Measurements from ENCODE around the gene ZBTB20. TPM values are rescaled to one million over a fixed set of nuclear protein-coding genes. Genes with fewer than 3 reads are reported as not detected.
A peak's percentile ranks its signal among the peaks of the same experiment; 100 is the strongest.

The ZBTB20 gene
- total and polyA plus RNA-seq, 5 experiments from 2014 or later, result 16.5 to 50.8 (median 22.0) TPM

DNA sequence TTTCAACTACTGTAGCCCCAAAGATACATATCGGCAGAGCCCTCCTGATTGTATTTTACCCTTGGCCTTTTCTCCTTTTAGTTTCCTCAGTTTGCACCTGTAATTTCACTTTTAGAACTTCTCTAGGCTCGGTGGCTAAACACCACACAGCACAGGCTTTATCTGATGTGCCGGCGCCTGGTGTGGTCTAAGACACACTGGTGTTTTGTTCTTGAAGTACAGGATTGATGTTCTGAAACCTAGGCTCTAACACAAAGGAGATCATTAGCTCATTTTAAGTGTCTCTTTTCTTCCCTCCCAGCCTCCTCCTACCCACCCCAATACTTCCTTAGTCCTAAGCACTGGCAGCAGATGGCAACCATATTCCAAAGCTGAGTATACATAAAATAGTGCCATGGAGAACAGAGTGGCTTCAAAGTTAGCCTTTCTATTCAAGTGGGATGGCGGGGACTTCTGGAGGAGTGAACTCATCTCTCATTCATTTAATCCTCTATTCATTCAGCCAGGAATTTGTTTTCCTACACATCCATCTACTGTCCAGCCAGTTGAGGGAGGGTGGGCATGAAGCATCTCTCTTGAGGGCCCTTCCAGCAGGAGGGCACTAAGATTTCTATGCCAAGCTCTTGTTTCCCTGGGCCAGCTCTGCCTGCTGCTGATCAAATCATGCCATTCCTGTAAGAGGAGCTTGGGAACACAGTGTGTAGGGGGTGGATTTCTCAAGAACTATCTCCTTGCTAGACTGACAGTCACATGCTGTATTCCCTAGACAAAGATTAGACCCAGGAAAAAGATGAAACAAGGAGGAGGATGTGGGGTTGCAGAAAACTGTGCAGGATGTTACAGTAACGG lies 782.1 kb downstream of the ZBTB20 start:
- Mint-ChIP-seq H3K27ac (peak overlapping the region in 1 of 10 donors; percentile 18), H3K36me3 (peaks cover 0 to 5% (median 2%) of the 10 kb centered on the region in 3 donors), H3K9me3 (no peaks in the 10 kb centered on the region), H3K4me3 (no peak overlapping the region), H3K4me1 (peaks cover 0 to 4% (median under 1%) of the 10 kb centered on the region in 4 donors), H3K27me3 (no peaks in the 10 kb centered on the region)
- DNase-seq (no peak), ATAC-seq (no peak)
- POLR2A ChIA-PET, result no interaction called here

- peak overlapping the region in 1 of 10 donors; percentile 17 for H3K4me3 Mint-ChIP-seq
- peaks cover 0 to 6% (median 2%) of the 10 kb centered on the region in 3 donors for H3K36me3 Mint-ChIP-seq
- peaks cover 0 to 4% (median under 1%) of the 10 kb centered on the region in 4 donors for H3K4me1 Mint-ChIP-seq
- no peak for ATAC-seq
- POLR2A ChIA-PET, result no interaction called here
- DNase-seq, result no peak
- no peaks in the 10 kb centered on the region for H3K27me3 Mint-ChIP-seq
- no peaks in the 10 kb centered on the region for H3K9me3 Mint-ChIP-seq
- H3K27ac Mint-ChIP-seq, result no peak overlapping the region
Measured at GRCh38 chr3:114363554-114364202, 783.4 kb downstream of the ZBTB20 start.

DNA sequence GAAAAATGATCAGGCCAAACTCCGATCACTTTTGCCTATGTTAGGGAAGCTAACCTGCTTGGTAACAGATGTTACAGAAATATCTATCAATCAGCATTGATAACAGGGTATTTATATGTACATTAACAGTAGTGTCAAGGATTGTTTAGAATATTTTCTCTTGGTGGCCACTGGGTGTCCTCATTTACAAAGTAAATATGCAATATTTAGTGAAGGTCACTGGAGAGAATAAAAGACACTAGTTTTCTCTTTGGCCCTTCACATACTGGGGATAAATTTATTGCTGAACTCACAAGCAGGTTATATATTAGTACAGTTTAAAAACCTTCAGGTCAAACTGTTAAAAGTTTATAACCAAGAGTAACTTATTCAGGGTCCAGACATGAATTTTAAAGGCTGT lies 784.3 kb downstream of the ZBTB20 start:
- DNase-seq, result no peak
- POLR2A ChIA-PET, result no interaction called here
- H3K27ac Mint-ChIP-seq, result no peak overlapping the region

DNA sequence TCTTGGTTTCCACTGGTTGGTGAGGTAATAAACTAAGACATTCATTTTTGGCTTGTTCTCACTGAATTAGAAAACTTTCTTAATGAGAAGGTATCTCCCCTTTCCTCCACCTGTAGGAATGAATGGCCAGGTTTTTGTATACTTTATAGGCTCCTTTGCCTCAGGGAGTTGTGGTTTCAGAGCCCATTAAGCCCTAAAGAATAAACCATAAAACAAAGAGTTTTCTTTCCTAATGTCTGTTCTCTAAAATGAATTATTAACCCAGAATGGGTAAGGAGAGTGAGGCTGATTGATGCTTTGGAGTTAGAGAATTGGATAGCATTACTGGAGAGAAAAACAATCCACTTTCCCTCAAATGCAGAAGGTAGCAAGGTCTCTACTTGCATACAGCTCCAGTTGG lies 785.7 kb downstream of the ZBTB20 start:
- Mint-ChIP-seq H3K4me1 (peaks cover 0 to 6% (median 2%) of the 10 kb centered on the region in 4 donors), H3K9me3 (no peaks in the 10 kb centered on the region), H3K27ac (no peak overlapping the region), H3K27me3 (no peaks in the 10 kb centered on the region), H3K36me3 (peaks cover 0 to 6% (median 0%) of the 10 kb centered on the region in 3 donors), H3K4me3 (no peak overlapping the region)
- POLR2A ChIA-PET, result no interaction called here
- DNase-seq (no peak), ATAC-seq (no peak)

More for the DNA sequence above, 784.3 kb downstream of the ZBTB20 start:
- H3K9me3 Mint-ChIP-seq, result no peaks in the 10 kb centered on the region
- H3K36me3 Mint-ChIP-seq, result peaks cover 0 to 6% (median 2%) of the 10 kb centered on the region in 3 donors
- ATAC-seq, result no peak
- H3K4me1 Mint-ChIP-seq, result peaks cover 0 to 4% (median under 1%) of the 10 kb centered on the region in 4 donors
- no peaks in the 10 kb centered on the region for H3K27me3 Mint-ChIP-seq
- no peak overlapping the region for H3K4me3 Mint-ChIP-seq

GRCh38 chr3:114356525-114356924 lies 790.6 kb downstream of the ZBTB20 start:
- H3K9me3 Mint-ChIP-seq, result no peaks in the 10 kb centered on the region
- no peak for DNase-seq
- ATAC-seq, result no peak
- H3K27me3 Mint-ChIP-seq, result no peaks in the 10 kb centered on the region
- POLR2A ChIA-PET, result no interaction called here
- H3K36me3 Mint-ChIP-seq, result peaks cover 4 to 10% (median 5%) of the 10 kb centered on the region in 3 donors
- H3K4me3 Mint-ChIP-seq, result no peak overlapping the region
- peaks cover 0 to 6% (median under 1%) of the 10 kb centered on the region in 4 donors for H3K4me1 Mint-ChIP-seq
- H3K27ac Mint-ChIP-seq, result peak overlapping the region in 2 of 10 donors; percentile 0 to 15

DNA sequence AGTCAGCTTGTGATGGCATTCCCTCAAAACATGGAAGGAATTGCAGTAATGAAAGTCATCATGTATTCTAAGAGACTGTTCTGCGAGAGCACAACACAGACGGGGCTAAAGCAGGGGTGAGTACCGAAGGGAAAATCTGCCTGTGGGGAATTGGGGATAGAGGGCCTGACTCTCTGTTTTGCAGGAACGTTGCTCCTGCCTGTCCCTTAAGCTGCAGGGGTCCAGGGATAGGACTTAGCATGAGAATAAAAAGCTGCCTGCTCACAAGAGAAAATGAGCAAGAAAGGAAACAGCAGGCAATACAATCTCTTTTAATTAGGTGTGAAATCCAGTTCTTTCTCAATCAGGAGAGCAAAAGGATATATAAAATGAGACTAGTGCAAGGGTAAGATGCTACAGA lies 791.0 kb downstream of the ZBTB20 start:
- Mint-ChIP-seq H3K27me3 (no peaks in the 10 kb centered on the region), H3K27ac (no peak overlapping the region), H3K36me3 (peaks cover 4 to 13% (median 9%) of the 10 kb centered on the region in 3 donors), H3K4me1 (peaks cover 0 to 6% (median 0%) of the 10 kb centered on the region in 4 donors), H3K9me3 (no peaks in the 10 kb centered on the region), H3K4me3 (no peak overlapping the region)
- ATAC-seq (no peak), DNase-seq (no peak)
- POLR2A ChIA-PET, result no interaction called here

GRCh38 chr3:114355653-114356052 lies 791.4 kb downstream of the ZBTB20 start:
- DNase-seq (no peak), ATAC-seq (no peak)
- Mint-ChIP-seq H3K36me3 (peaks cover 4 to 17% (median 13%) of the 10 kb centered on the region in 3 donors), H3K9me3 (no peaks in the 10 kb centered on the region), H3K27ac (no peak overlapping the region), H3K27me3 (no peaks in the 10 kb centered on the region), H3K4me1 (peaks cover 0 to 6% (median 0%) of the 10 kb centered on the region in 4 donors), H3K4me3 (no peak overlapping the region)
- POLR2A ChIA-PET, result no interaction called here

GRCh38 chr3:114351822-114352145 lies 795.3 kb downstream of the ZBTB20 start:
- H3K27ac Mint-ChIP-seq, result no peak overlapping the region
- H3K36me3 Mint-ChIP-seq, result peaks cover 17 to 44% (median 32%) of the 10 kb centered on the region in 3 donors
- POLR2A ChIA-PET, result interaction anchor here (0.6 kb wide), 1 partner anchor 8 kb away, joined by 3 read pairs; no protein-coding TSS in a partner anchor
- peaks cover 0 to 3% (median 0%) of the 10 kb centered on the region in 4 donors for H3K4me1 Mint-ChIP-seq
- ATAC-seq (no peak), DNase-seq (no peak)
- no peaks in the 10 kb centered on the region for H3K27me3 Mint-ChIP-seq
- H3K9me3 Mint-ChIP-seq, result no peaks in the 10 kb centered on the region
- H3K4me3 Mint-ChIP-seq, result no peak overlapping the region

GRCh38 chr3:114351123-114351821 lies 795.8 kb downstream of the ZBTB20 start:
- Mint-ChIP-seq H3K9me3 (no peaks in the 10 kb centered on the region), H3K27me3 (no peaks in the 10 kb centered on the region), H3K27ac (peak overlapping the region in 2 of 10 donors; percentile 11 to 35), H3K4me1 (peaks cover 0 to under 1% (median 0%) of the 10 kb centered on the region in 4 donors), H3K4me3 (no peak overlapping the region), H3K36me3 (peaks cover 17 to 47% (median 32%) of the 10 kb centered on the region in 3 donors)
- ATAC-seq (no peak), DNase-seq (no peak)
- POLR2A ChIA-PET, result interaction anchor here (0.6 kb wide), 1 partner anchor 9 kb away, joined by 3 read pairs; no protein-coding TSS in a partner anchor

DNA sequence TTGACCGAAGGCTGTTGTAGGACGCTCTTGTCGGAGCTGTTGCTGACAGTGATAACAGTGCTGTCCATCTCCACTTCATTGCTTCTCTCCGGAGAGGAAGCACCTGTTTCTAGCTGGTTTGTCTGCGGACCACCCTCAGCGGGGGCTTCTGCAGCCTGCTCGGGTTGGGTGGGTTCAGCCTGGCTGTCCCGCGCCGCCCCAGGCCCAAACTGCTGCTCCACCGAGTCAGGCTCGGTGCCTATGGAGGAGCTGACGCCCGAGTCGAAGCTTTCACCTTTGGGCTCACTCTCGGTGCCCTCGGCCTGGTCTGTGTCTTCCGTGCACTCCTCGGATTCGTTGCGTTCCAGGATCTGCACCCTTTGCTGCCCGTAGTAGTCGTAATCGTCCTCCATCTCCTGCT lies 796.4 kb downstream of the ZBTB20 start:
- Mint-ChIP-seq H3K9me3 (no peaks in the 10 kb centered on the region), H3K27ac (peak overlapping the region in 1 of 10 donors; percentile 35), H3K27me3 (no peaks in the 10 kb centered on the region), H3K4me3 (no peak overlapping the region), H3K36me3 (peaks cover 17 to 48% (median 32%) of the 10 kb centered on the region in 3 donors), H3K4me1 (peaks cover 0 to 6% (median 0%) of the 10 kb centered on the region in 4 donors)
- ATAC-seq (no peak), DNase-seq (no peak)
- POLR2A ChIA-PET, result no interaction called here

- DNase-seq (no peak), ATAC-seq (no peak)
- Mint-ChIP-seq H3K27ac (no peak overlapping the region), H3K27me3 (no peaks in the 10 kb centered on the region), H3K4me1 (peaks cover 0 to 8% (median 0%) of the 10 kb centered on the region in 4 donors), H3K9me3 (no peaks in the 10 kb centered on the region), H3K36me3 (peaks cover 17 to 50% (median 32%) of the 10 kb centered on the region in 3 donors), H3K4me3 (no peak overlapping the region)
- POLR2A ChIA-PET, result no interaction called here
Measured at GRCh38 chr3:114350271-114350670, 796.8 kb downstream of the ZBTB20 start.

DNA sequence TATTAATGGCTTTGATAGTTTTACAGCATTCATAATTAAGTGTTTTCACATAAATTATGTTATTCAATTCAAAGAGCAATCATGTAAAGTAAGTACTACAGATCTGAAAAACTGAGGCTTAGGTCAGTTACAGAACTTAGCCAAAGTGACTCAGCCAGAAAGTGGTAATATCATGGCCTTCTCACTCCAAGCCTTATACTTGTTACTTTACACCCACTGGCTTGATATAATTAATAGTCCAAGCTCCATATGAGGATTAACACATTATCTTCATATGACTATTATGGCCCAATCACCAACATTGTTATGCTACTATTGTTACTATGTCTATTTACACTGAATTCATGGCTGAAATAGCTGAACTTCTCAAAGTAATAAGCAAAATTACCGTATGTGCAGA lies 802.6 kb downstream of the ZBTB20 start:
- H3K27me3 Mint-ChIP-seq, result no peaks in the 10 kb centered on the region
- H3K36me3 Mint-ChIP-seq, result peaks cover 16 to 59% (median 18%) of the 10 kb centered on the region in 3 donors
- no peak overlapping the region for H3K4me3 Mint-ChIP-seq
- POLR2A ChIA-PET, result no interaction called here
- peaks cover 0 to 12% (median 3%) of the 10 kb centered on the region in 4 donors for H3K4me1 Mint-ChIP-seq
- DNase-seq (no peak), ATAC-seq (no peak)
- no peaks in the 10 kb centered on the region for H3K9me3 Mint-ChIP-seq
- peak overlapping the region in 2 of 10 donors; percentile 27 to 44 for H3K27ac Mint-ChIP-seq
